Medulla oblongata (tissue), 1 donor: ENCODE measurements around the gene PRKN.

Source experiments
- DNase-seq: peaks from one replicate; pipeline ENCODE4 v3.0.0-alpha.2; 2015; ENCODE audit errors: extremely low spot score

The PRKN gene

DNA sequence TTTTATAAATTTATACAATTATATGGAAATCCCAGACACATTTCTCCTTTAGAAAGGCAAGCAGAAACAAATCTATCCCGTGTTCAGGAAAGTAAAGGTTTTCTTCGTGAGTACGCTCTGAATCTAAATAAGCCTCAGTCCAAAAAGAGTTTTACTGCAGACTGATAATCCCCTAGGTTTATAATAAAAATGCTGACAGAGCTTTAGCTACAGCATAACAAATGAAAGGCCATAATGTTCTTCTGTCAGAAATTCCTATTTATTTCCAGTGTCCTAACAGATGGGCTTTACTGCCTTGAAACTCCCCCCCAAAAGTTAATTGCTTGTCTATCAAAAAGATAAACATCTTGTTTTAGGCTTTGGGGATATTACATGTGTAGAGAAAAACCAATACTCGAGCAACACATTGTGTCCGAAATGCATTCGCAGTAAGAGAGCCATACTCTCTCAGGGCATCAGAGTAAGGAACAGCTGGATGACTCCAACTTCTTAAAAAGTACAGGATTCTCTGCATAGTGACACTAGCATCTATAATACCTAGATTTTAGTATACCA is 109.0 kb downstream of the PRKN start:
- no peak for DNase-seq

DNA sequence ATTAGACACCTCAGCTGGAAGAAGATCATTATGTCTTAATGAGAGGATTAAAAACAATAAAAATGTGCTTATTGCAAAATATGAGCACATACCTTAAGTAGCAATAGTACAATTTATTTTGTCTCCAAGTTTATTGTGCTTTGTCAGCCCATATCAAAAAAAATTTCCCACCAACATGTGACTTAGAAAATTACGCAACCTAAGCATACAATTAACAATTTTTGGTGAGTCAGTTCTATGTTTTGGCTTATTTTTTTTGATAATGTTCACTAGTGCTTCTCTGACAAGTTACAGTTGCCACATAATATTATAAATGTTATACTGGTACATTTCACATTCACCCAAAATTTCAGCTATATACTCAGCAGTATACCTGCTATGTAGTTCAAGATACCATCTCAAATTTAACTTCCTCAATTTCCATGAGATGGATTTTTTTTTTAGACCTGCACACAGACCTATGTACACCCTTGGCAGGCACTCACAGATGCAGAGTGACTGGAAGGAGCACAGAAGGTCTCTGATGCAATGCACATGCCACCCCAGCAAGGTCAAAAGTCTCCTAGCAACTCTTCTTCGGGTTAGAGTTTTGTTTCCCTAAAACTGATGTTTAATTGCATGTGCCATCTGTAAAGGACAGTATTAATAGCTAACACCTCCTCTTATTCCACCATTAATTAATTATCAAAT is 112.4 kb downstream of the PRKN start:
- no peak for DNase-seq

DNA sequence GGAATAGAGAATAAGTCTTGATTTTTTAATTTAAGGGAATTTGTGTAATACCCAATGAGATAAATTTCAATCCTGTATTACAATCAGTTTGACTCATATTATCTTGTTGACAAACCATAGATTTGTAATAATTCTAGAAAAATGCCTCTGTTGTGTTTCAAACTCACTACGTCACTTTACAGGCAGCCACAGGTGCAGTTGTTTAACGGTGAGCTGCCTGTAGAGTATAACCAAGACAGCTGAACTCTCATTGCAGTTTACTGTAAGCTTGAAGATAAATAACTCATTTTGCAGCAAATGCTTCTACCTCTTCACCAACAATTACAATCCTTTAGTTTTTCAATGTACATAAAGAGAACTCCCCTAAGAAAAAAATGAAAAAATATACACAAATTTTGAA is 114.3 kb downstream of the PRKN start:
- no peak for DNase-seq

DNA sequence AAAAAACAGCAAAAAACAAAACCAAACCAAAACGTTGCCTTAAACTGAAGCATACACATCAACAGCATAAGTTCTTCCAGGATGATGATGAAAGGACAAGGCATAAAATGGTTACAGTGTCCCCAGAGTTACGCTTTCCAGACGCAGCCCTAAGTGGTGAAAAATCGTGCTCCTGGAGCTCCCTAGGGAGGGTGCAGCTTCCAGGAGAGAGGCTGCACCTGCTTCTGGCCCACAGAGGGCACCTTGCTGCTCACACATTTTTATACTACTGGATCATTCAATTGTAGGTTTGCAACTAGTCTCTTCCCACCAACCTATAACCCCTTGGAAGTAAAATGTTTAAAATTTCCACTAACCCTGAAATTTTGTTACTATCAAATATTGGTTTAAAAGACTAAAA is 115.0 kb downstream of the PRKN start:
- DNase-seq: no peak

DNA sequence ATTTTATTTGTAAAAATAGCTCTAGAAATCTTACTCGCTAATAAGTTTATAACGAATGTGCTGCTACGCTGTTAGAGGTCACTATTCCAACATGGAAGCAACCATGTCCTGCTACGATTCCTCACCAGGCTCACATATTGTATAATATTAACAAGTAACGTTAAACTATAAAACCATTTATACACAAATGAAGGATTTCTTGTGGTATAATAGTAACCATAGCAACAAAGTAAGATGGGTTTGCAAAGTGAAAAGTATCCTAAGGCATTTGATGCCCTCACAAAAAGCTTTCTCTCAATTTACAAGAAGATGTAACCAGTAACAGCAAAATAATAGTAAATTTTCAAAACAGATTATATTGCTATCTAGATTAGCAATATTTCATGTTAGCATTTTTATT is 117.2 kb downstream of the PRKN start:
- DNase-seq: no peak

DNA sequence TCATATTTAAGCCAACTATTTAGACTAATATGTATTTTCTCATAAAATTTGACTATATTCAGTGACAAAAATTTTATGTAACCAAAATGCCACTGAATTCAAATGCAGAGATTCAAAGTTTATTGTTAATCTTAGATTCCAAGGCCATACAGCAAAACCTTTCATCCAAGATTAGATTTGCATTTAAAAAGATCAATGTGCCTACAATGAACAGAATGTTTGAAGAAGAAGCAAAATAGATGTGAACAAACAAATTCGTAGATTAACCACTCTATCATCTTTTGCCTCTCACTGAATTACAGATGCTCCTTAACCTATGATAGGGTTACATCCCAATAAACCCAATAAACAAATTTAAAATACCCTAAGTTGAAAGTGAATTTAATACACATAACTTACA is 121.7 kb downstream of the PRKN start:
- no peak for DNase-seq

DNA sequence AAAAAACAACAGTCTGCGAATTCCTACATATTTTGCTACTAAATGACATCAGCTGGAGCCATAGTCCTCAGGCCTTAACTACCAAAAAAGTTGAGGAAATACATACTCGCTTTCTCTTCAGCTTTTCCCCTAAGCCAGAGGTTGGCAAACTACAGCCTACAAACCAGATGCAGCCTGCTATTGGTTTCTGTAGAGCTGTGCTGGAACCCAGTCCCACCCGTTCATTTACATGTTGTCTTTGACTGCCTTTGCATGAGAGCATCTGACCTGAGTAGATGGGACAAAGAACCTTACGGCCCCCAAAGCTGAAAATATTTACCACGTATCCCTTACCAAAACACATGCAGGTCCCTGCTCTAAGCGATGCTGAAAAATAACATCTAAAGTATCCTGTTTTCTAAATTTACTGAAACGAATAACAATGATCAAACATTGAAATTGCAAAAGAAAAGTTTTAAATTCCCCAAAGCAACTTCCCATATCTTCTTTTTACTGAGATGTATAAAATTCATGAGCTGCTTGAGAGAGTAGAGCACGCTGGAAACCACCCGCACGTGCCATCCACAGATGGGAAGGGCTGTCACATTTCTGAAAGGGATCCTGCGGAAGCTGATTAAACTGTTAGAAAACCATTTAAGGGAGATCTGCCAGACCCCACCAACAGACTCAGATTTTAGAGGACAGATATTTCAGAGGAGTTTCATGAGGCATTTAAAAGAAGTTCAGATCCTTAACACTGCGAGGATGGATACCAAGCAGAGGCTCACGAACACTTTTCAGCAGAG is 124.1 kb downstream of the PRKN start:
- DNase-seq: no peak

DNA sequence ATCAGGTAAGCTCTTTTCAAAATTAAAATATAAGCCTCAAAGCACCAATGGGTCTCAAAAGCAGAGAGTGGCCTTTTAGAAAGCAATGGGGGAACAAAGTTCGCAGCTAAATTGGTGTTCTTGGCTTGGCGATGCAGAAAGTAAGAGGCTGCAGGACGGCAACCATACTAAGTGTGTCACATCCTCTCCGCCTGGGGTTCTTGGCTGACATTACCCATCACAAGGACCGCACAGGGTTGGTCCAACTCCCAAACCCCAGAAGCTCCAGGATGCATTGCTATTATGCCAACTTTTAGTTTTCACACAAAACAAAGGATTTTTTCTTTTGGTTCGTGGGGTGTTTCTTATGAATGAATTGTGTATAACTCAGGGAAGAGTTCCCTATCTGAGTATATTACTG is 124.8 kb downstream of the PRKN start:
- peak; percentile 27 for DNase-seq

DNA sequence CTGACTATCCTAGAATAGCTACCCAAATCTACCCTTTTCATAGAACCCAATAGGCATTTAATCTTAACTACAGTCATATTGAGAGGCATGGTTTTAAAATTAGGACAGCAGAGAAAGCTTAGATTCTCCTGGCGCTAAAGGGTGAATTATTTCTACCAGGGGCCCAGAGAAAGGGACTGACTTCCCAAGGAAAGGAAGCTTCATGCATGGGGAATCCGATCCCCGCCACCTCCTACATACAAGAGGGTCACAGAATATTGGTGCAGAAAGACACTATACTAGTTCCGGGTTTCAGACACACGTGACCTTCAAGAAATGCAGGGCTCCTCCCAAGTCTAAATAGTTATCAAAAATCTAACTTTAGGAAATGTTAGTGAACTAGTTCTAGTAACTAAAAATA is 130.9 kb downstream of the PRKN start:
- DNase-seq: no peak

DNA sequence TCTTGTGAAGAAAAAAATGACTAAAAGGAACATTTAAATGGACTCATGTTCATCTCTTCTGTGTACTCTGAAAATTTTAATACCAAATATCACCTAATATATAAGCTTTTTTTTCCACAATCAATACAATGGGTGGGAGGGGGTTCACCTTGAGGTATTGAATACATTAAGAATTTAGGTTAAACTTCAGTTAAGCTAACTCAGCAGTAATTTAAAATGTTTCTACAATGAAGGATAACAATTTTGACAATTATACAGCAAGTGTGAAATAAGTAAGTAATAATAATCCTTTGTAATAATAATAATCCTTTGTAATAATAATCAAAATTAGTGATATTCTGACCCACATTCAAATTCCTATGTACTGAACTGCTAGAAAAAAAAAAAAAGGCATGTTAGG is 136.0 kb downstream of the PRKN start:
- no peak for DNase-seq

DNA sequence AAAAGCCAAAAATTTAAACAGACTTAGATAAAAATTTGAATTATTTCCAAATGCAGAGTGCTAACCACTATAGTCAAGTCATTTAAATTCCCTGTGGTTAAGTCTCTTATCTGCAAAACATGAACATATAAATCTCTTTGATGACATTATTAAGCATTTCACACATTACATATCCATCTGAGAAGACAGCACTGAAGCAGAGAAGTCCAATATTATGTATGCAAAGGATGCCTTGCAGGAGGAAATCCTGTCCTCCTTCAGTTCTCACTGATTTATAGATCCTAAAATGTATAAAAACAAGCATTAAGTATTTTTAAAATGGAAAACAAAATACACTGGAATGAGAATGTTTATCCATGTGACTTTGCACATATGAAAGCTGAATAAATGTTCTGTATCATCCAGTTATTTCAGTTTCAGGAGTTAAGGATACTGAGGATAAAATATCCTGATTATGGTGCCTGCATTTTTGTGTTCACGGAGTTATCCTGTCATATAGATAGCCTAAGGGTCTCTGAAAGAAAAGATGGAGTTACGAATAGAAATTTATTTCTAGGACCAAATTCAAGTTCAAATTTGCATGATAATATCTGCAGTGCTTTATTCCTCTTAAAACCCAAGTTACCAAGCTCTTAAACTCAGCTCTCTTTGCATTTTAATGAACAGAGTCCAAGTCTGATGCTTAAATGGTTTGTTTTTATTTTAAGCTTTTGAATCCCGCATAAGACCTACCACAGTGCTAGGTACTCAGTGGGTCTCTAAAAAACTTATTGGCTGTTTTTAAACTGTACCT is 145.4 kb downstream of the PRKN start:
- no peak for DNase-seq

DNA sequence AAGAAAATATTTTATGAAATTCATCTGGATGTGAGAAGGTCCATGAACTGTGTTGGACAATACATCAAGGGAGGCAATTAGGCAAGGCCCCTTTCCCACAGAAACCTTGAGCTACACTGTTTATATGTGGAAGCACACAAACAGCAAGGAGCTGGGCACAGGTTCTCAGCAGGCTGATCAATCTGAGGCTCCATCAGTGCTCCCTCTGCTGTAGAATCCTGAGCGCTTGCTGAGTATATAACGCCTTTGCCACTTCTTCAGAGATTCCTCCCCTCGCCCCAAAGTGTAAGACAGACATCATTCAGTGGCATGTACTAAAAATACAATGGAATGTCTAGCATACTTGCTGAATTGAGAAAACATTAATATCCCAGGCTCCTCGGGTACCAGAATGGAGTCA is 146.9 kb downstream of the PRKN start:
- DNase-seq: no peak

DNA sequence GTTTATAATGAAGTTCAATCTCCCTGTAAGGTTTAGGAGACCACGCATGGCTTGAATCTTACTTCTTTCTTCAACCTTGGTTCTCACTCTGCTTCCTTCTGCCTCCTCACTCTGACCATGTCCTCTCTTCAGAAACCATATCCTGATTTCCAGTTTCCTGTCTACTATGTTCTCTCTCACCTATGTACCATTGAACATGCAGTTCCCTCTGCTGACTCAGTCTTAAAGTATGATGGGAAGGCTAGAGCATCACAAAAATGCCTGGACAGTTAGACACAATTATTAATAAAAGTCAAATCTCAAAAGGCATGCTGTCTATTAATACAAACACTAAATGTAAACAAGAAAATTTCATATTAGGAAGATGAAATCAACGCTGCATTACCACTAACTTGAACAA is 151.6 kb downstream of the PRKN start:
- DNase-seq: no peak

DNA sequence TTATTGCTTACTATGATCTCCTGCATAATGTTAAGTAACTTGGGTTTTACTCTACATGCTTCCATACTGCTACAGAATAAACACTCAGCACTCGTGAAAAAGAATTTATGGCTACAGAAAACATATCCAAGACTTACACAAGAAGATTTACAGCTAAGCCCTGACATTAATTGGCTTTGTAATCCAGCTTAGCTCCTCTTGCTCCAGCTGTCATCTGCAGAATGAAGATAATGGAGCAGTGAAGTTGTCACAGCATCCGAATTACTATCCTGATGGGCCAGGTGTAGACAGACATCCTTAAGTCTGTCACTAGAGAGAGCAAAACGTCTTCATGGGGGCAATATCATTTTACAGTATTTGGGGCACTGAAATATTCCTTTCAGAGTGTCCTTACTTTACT is 155.3 kb downstream of the PRKN start:
- DNase-seq: no peak

DNA sequence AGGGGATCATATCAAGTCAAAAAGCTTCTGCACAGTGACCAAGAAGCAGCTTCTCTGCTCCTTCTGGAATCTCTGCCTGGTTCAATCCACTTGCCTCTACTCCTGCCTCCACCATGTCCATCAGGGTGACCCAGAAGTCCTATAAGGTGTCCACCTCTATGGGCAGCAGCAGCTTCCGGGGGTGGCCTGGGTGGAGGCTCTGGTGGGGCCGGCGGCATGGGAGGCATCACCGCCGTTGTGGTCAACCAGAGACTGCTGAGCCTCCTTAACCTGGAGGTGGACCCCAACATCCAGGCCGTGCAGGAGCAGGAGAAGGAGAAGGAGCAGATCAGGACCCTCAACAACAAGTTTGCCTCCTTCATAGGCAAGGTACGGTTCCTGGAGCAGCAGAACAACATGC is 159.3 kb downstream of the PRKN start:
- DNase-seq: no peak

DNA sequence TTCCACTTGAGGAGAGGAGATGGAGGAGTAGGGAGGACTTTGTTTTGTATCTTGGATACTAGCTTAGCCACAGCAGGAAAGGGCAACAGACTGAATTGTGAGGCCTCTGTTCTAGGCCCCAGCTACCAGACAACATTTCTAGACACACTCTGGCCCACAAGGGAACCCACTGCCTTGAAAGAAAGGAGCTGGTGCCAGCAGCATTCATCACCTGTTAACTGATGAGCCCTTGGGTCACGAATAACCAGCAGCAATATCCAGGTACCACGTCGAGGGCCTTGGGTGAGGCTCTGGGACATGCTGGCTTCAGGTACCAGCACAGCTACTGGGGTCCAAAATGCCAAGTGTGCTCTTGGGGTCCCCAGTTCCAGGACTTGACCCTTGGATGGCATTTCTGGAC is 165.5 kb downstream of the PRKN start:
- no peak for DNase-seq

DNA sequence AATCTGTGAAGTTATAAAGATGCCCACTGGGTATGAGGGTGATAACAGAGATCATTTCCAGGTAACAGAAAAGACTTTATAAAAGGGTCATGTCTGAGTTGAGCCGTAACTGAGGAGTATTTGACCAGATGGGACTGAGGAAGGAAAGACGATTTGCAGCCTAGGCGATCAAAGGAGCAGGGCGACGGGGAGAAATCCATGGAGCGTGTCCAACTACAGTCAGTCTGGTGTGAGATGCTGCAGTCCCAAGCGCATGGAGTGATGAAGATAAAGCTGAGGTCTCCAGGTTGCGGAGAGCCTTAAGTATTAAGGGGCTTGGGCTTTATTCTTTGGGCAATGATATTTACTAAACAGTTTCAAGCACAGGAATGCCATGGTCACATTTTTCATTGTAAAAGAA is 166.7 kb downstream of the PRKN start:
- no peak for DNase-seq

DNA sequence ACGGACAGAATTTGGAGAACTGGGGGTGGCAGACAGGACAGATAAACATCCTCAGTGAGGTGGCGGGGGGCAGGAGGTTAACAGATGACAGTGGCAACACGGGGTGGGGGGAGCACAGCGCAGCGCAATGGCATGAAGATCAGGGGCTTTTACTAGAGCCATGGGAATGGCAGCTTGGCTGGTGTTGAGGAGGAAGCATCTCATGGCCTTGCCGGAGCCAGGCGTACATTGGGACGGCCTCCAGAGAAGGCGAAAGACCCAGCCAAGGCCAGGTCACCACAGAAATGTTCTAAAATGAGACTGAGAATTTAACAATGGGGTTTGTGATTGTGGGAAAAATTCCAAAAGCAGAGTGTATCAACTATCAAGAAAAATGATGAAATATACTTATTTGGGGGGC is 173.0 kb downstream of the PRKN start:
- no peak for DNase-seq

DNA sequence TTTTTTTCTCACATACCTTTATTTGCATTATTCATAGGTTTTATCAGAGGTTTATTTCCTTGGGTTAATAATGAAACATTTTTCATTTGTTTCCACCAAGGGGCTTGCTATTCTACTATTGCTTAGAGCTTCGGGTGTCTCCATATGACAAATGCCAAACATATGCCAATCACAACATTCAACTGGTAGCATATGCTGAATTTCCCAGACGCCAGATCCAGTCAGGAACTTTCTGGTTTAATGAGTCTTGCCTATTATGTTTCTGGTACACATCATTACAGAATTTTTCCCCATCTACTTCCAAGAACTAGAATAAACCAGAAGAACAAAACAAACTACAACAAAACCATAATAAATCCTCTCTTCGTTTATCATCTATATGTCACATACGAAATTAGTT is 180.7 kb downstream of the PRKN start:
- no peak for DNase-seq

DNA sequence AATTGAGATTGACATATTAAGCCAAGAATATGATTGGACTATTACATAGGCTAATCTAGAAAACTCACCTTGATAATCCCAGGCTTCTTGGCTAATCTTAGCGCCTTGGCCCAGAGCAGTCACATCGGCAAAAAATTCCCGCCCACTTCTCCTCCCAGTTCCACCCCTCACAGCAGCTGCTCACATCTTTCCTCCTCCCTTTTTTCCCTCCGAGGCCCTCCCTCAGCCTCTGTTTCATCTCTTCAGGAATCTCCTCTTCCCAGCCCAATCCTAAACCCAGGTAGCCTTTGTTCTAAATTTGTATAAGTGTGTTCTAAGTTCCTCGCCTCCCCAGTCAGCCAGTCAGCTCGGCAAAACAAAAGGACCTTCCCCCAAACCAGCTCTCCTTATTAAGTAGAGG is 184.3 kb downstream of the PRKN start:
- no peak for DNase-seq

DNA sequence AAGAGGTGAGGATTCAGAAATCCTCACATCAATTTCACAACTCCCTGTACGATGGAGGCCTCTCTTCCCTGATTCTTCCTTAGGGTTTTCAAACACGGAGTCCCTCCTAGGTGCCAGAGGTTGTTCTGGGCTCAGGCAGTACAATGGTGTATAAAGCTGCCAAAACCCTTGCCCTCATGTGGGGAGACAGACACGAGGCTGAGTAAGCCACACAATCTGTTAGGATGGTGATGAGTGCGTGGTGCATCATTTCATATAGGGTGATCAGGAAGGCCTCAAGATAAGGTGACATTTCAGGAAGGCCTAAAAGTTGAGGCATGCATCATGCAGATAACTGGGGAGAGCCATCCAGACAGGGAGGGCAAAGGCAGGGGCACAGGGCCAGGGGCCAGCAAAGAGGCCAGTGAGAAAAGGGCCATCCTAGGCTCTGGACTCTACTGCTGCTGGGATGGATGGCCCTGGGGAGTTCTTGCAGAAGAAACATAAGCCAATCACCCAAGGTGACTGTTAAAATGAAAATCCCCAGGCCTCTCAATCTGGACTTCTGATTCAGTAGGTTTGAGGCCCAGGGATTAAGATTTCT is 186.5 kb downstream of the PRKN start:
- DNase-seq: no peak

DNA sequence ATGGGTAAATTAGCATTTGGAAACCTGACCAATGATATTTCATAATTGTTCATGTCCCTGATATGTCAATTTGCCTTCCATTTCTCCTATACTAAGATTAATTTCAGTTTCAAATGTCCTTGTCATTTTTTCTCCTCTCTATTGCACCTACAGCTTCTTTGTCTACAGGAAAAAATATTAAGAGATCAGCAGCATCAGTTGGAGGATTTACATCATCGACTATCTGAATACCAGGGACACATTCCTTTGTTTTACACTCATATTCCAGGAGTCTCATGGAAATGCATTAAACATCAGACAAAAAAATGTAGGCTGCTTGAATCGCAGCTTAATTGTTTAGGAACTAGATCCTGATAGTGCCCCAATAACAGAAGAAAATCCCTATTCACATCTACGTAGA is 188.2 kb downstream of the PRKN start:
- no peak for DNase-seq
